SK-N-MC (cell line): ENCODE results near the gene FOXC1.

Experiments used
- DNase-seq: peaks from one replicate; pipeline ENCODE4 v3.0.0-alpha.2; 2011; ENCODE audit warnings: low read depth, low spot score
- H3K27ac ChIP-seq: fragments of 200-600 bp; sonication (generic); 2 replicates; pipeline ENCODE4 v1.5.1; 2016; ENCODE audit warnings: mixed run types
- H3K36me3 ChIP-seq: fragments of 200-600 bp; sonication (generic); 2 replicates; pipeline ENCODE4 v1.6.1; 2017; ENCODE audit warnings: antibody characterized with exemption, low read length, mixed read lengths; ENCODE audit not compliant: insufficient read depth
- H3K4me3 ChIP-seq: fragments of 200-600 bp; sonication (generic); 2 replicates; pipeline ENCODE4 v1.5.1; 2016
- H3K9ac ChIP-seq: fragments of 200-600 bp; sonication (generic); 2 replicates; pipeline ENCODE4 v1.8.0; 2017; ENCODE audit warnings: mixed run types, mixed read lengths; ENCODE audit not compliant: insufficient read length
- H3K9me3 ChIP-seq: fragments of 200-600 bp; sonication (generic); 2 replicates; pipeline ENCODE4 v1.6.1; 2017; ENCODE audit warnings: low read depth, mild to moderate bottlenecking, antibody characterized with exemption, low read length, moderate library complexity, mixed read lengths
- EZH2 ChIP-seq: fragments of 200-600 bp; sonication (generic); IDR thresholded peaks from one replicate; pipeline ENCODE4 v1.6.1; 2017; ENCODE audit warnings: antibody characterized with exemption
- FOXP2 ChIP-seq: optimal IDR thresholded peaks from 2 replicates; pipeline ENCODE3; 2011; ENCODE audit warnings: mild to moderate bottlenecking, moderate library complexity; ENCODE audit not compliant: insufficient read depth; ENCODE audit errors: extremely low read length, control extremely low read depth
- POLR2AphosphoS5 ChIP-seq: IDR thresholded peaks from 2 replicates; pipeline ENCODE4 v1.6.1; 2012; ENCODE audit warnings: mild to moderate bottlenecking, low read depth, low read length, borderline replicate concordance

The FOXC1 gene

GRCh38 chr6:1581120-1581991 lies 28.4 kb upstream of the FOXC1 start:
- no peak for TF ChIP-seq FOXP2
- no peak for TF ChIP-seq EZH2
- no peak for TF ChIP-seq POLR2AphosphoS5
- no peak overlapping the region for H3K4me3 ChIP-seq
- no peaks in the 10 kb centered on the region for H3K9me3 ChIP-seq
- DNase-seq, result no peak
- no peaks in the 10 kb centered on the region for H3K36me3 ChIP-seq
- H3K27ac ChIP-seq, result no peak overlapping the region
- H3K9ac ChIP-seq, result no peak overlapping the region

GRCh38 chr6:1584146-1584545 lies 25.6 kb upstream of the FOXC1 start:
- no peak for DNase-seq
- Histone ChIP-seq H3K36me3 (no peaks in the 10 kb centered on the region), H3K9ac (no peak overlapping the region), H3K4me3 (no peak overlapping the region), H3K9me3 (no peaks in the 10 kb centered on the region), H3K27ac (no peak overlapping the region)
- no peak for TF ChIP-seq FOXP2

DNA sequence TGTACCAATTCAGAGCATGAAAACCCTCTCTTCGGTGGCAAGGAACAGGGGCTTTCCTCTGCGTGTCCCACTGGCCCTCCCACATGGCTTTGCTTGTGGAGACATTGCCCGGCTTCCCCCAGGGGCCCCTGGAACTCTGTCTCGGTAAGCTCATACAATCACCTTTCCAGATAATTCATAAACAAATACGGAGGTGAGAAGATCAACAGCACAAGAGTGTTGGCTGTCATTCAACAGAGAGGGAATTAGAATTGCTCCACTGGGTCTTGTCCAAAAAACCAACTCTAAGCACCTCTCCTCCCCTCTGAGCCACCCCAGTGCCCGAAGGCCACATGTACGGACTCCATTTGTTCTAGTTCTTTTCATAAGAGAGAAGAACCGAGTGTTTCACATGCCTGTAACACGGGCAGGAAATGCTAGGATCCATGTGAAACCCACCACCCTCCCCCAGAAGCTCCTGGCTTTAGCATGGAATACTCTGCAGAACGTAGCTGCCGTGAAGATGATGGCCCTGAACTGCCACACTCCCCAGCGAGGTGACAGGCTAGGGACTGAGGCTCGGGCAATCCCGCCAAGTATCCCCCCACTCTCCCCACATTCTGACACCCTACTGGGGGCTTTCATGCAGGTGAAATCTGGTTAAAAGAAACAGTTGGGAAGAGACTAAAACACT lies 24.6 kb upstream of the FOXC1 start:
- TF ChIP-seq EZH2 (no peak), FOXP2 (no peak), POLR2AphosphoS5 (no peak)
- H3K36me3 ChIP-seq, result no peaks in the 10 kb centered on the region
- no peak overlapping the region for H3K4me3 ChIP-seq
- H3K9ac ChIP-seq, result no peak overlapping the region
- H3K9me3 ChIP-seq, result no peaks in the 10 kb centered on the region
- H3K27ac ChIP-seq, result no peak overlapping the region
- DNase-seq, result no peak

- H3K9me3 ChIP-seq, result no peaks in the 10 kb centered on the region
- no peak overlapping the region for H3K27ac ChIP-seq
- H3K4me3 ChIP-seq, result no peak overlapping the region
- H3K36me3 ChIP-seq, result no peaks in the 10 kb centered on the region
- TF ChIP-seq FOXP2 (no peak), POLR2AphosphoS5 (no peak), EZH2 (no peak)
- no peak for DNase-seq
- H3K9ac ChIP-seq, result no peak overlapping the region
Observed at GRCh38 chr6:1585669-1586049, 24.1 kb upstream of the FOXC1 start.

GRCh38 chr6:1586256-1586655 lies 23.5 kb upstream of the FOXC1 start:
- H3K9ac ChIP-seq, result no peak overlapping the region
- no peak overlapping the region for H3K4me3 ChIP-seq
- TF ChIP-seq FOXP2, result no peak
- no peaks in the 10 kb centered on the region for H3K9me3 ChIP-seq
- no peak for DNase-seq
- no peaks in the 10 kb centered on the region for H3K36me3 ChIP-seq
- no peak overlapping the region for H3K27ac ChIP-seq

GRCh38 chr6:1586861-1587450 lies 22.8 kb upstream of the FOXC1 start:
- H3K36me3 ChIP-seq, result no peaks in the 10 kb centered on the region
- TF ChIP-seq EZH2 (no peak), POLR2AphosphoS5 (no peak), FOXP2 (no peak)
- no peak overlapping the region for H3K9ac ChIP-seq
- DNase-seq, result no peak
- H3K9me3 ChIP-seq, result no peaks in the 10 kb centered on the region
- H3K27ac ChIP-seq, result no peak overlapping the region
- H3K4me3 ChIP-seq, result no peak overlapping the region

DNA sequence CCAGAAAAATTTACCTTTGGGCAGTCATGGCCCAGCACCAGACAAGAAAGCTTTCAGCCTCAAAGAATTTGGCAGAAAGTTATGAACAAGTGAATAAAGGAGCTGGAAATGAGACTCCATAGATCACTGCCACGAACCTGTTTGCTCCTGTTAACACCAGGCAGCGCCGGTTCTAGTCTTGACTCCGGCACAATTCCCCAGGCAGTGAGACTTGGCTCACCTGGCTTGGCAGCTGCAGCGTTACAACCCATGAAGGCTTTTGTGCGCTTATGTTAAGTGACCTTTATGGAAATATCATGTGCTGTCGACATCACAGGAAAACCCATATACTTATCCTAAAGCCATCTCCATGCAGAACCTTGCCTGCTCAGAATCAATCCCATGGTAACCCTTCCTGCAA lies 22.2 kb upstream of the FOXC1 start:
- Histone ChIP-seq H3K27ac (no peak overlapping the region), H3K9ac (no peak overlapping the region), H3K9me3 (no peaks in the 10 kb centered on the region), H3K36me3 (no peaks in the 10 kb centered on the region), H3K4me3 (no peak overlapping the region)
- TF ChIP-seq EZH2 (no peak), FOXP2 (no peak), POLR2AphosphoS5 (no peak)
- DNase-seq, result no peak

DNA sequence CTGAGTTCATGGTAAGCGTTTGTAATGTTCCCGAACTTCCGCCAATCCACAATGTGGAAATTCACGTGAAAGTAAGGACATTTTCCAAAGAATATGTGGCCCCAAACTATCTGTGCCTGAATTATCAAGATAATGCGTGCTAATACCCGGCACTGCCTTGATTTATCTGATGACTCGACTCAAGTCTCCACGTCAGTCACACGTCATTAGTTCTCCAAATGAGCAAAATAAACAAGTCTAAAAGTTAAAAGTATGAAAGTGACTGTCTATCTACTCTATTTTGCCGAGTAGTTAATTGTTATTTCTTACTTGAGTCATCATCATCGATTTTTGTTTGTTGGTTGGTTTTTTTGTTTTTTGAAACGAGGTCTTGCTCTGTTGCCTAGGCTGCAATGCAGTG lies 21.7 kb upstream of the FOXC1 start:
- Histone ChIP-seq H3K36me3 (no peaks in the 10 kb centered on the region), H3K9ac (no peak overlapping the region), H3K9me3 (no peaks in the 10 kb centered on the region), H3K27ac (no peak overlapping the region), H3K4me3 (no peak overlapping the region)
- TF ChIP-seq FOXP2 (no peak), EZH2 (no peak), POLR2AphosphoS5 (no peak)
- no peak for DNase-seq

DNA sequence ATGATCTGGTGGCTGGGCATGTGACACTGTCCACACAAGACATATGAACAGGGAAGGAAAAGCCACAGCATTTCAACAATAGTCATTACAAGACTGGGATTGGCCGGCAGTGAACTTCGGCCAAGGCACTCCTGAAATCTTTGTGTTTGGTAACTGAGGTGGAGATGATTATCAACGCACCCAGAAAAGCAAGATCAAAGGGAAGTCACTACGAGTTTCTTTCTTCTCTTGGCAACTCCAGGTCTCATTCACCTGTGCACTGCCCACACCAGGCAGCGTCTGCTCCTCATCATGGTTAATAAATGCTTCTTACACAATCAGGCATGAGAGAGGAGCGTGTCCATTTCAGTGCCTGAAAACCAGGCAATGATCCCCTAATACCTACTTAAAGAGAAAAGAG lies 20.5 kb upstream of the FOXC1 start:
- Histone ChIP-seq H3K9ac (no peak overlapping the region), H3K36me3 (no peaks in the 10 kb centered on the region), H3K4me3 (no peak overlapping the region), H3K27ac (no peak overlapping the region), H3K9me3 (no peaks in the 10 kb centered on the region)
- no peak for DNase-seq
- TF ChIP-seq EZH2 (no peak), POLR2AphosphoS5 (no peak), FOXP2 (no peak)
